ENCODE data around the gene SCAF8. TPM values are rescaled to one million over a fixed set of nuclear protein-coding genes. Genes with fewer than 3 reads are reported as not detected.

SCAF8 gene
- total and polyA plus RNA-seq, 9 of the 15 experiments (the other 6 are each of a cell fraction or from before 2014, with no cell fraction given), result 10.5 to 46.6 (median 23.2) TPM

GRCh38 chr6:154719854-154720253, 13.4 kb upstream of the SCAF8 start:
- BruUV-seq (replicated peaks), result no TSS peak
- CTCF ChIA-PET (ENCODE audit: low intra/inter-chr PET ratio), result no interaction called here
- DNase-seq (ENCODE audit: extremely low read depth in 1 of 4, low spot score in 3 of 4), result no peak

DNA sequence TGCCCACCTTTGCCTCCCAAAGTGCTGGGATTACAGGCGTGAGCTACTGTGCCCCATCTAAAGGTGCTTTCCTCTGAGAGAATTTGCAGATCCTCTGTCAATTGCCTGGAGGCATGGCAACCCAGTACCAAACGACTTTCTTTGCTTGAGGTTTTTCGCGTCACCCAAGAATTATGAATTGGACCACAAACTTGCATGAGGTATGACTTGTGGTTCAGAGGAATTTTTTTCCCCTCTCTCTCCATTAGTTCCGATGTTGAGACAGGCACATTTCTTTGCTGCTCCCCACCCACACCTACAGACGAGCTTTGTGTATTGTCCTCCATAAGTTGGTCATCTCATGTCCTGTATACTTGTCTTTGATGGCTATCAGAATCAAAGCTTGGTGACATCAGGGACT, 11.8 kb upstream of the SCAF8 start:
- Histone ChIP-seq H3K4me1 (replicated peaks in 1 of 2; ENCODE audit: control insufficient read depth in 2 of 2, insufficient read depth in 2 of 2, low read length in 2 of 2) (no peaks in the 10 kb centered on the region), H3K9me3 (replicated peaks; ENCODE audit: control insufficient read depth, insufficient read depth, low read depth, low read length) (no peaks in the 10 kb centered on the region; the same call in none of the 2 replicates), H3K27ac (ENCODE audit: extremely low read depth, low read depth, low read length) (no peak overlapping the region), H4K20me1 (replicated peaks; ENCODE audit: control insufficient read depth, insufficient read depth, low read length) (no peaks in the 10 kb centered on the region), H2AFZ (ENCODE audit: low read depth, low read length) (no peak overlapping the region), H3K9ac (ENCODE audit: insufficient read depth in 1 of 2, low read depth in 2 of 2, low read length in 2 of 2) (no peak overlapping the region), H3K79me2 (ENCODE audit: control insufficient read depth, insufficient read depth, low read length) (no peaks in the 10 kb centered on the region), H3K4me3 (no peak overlapping the region), H3K9me1 (ENCODE audit: control insufficient read depth, insufficient read depth, low read length) (no peaks in the 10 kb centered on the region), H3K4me2 (ENCODE audit: insufficient read depth, low read length) (no peak overlapping the region), H3K27me3 (ENCODE audit: control insufficient read depth in 2 of 2, insufficient read depth in 2 of 2, low read length in 2 of 2) (no peaks in the 10 kb centered on the region), H3K36me3 (ENCODE audit: control insufficient read depth, insufficient read depth, low read length) (no peaks in the 10 kb centered on the region)
- no peak for DNase-seq (ENCODE audit: extremely low read depth in 1 of 4, low spot score in 3 of 4)
- no peak for ATAC-seq
- intact Hi-C loops (cut with micrococcal nuclease) (no loop called here), in situ Hi-C loops (cut with MboI) (no loop called here)
- FAIRE-seq, result no peak
- TF ChIP-seq BHLHE40 (IDR thresholded peaks at IDR 0.05; ENCODE audit: low read length) (no peak), YY1 (IDR thresholded peaks at IDR 0.05; ENCODE audit: borderline replicate concordance in 1 of 3, control insufficient read depth in 1 of 3, extremely low read depth in 1 of 3, insufficient read depth in 3 of 3, insufficient read length in 1 of 3, insufficient replicate concordance in 2 of 3, low read depth in 1 of 3, low read length in 2 of 3) (no peak), ZNF551 (CRISPR knock-in tag; IDR thresholded peaks at IDR 0.05) (no peak), TBP (optimal IDR thresholded peaks at IDR 0.05; ENCODE audit: low read depth, low read length) (no peak), HDAC2 (IDR thresholded peaks at IDR 0.05) (no peak)
- WGBS (ENCODE audit: insufficient coverage, low coverage, missing lambda C conversion rate), result 12% methylated on average over 6 of the region's 6 CpGs
- BruUV-seq (replicated peaks), result no TSS peak
- CTCF ChIA-PET (ENCODE audit: low intra/inter-chr PET ratio), result no interaction called here
- POLR2A ChIA-PET, result interaction anchor here (0.6 kb wide), 1 partner anchor 11 kb away, joined by 3 read pairs; no protein-coding TSS in a partner anchor

More at GRCh38 chr6:154719854-154720253, 13.4 kb upstream of the SCAF8 start:
- no peaks in the 10 kb centered on the region; the same call in none of the 2 replicates for H3K9me3 ChIP-seq (replicated peaks; ENCODE audit: control insufficient read depth, insufficient read depth, low read depth, low read length)
- H3K27me3 ChIP-seq (ENCODE audit: control insufficient read depth in 2 of 2, insufficient read depth in 2 of 2, low read length in 2 of 2), result no peaks in the 10 kb centered on the region
- no peaks in the 10 kb centered on the region for H3K79me2 ChIP-seq (ENCODE audit: control insufficient read depth, insufficient read depth, low read length)
- in situ Hi-C loops (cut with MboI), result no loop called here
- no peak overlapping the region for H3K4me3 ChIP-seq
- no peak; the same call in 2 of the 3 replicates for ATAC-seq
- H3K36me3 ChIP-seq (ENCODE audit: control insufficient read depth, insufficient read depth, low read length), result no peaks in the 10 kb centered on the region
- intact Hi-C loops (cut with micrococcal nuclease), result no loop called here
- 11% methylated on average over 1 of the region's 1 CpG for WGBS (ENCODE audit: insufficient coverage, low coverage, missing lambda C conversion rate)
- TF ChIP-seq KLF10 (CRISPR knock-in tag; IDR thresholded peaks at IDR 0.05) (no peak), SPI1 (IDR thresholded peaks at IDR 0.05; ENCODE audit: borderline replicate concordance, low read depth, low read length) (no peak), ZNF23 (CRISPR knock-in tag; IDR thresholded peaks at IDR 0.05) (no peak), RBM22 (IDR thresholded peaks at IDR 0.05; ENCODE audit: low read depth, low read length, poor library complexity, severe bottlenecking) (no peak), ZFP1 (CRISPR knock-in tag; IDR thresholded peaks at IDR 0.05) (no peak), RBM17 (IDR thresholded peaks at IDR 0.05; ENCODE audit: borderline replicate concordance, low read depth, low read length) (no peak), ZNF408 (CRISPR knock-in tag; IDR thresholded peaks at IDR 0.05; ENCODE audit: low read depth) (no peak), JUND (IDR thresholded peaks at IDR 0.05; ENCODE audit: borderline replicate concordance, low read depth, low read length) (no peak), JUND (tag; IDR thresholded peaks at IDR 0.05; ENCODE audit: borderline replicate concordance, low read depth, low read length) (no peak), ZNF282 (CRISPR knock-in tag; IDR thresholded peaks at IDR 0.05) (no peak)
- no peak overlapping the region for H3K4me2 ChIP-seq (ENCODE audit: insufficient read depth, low read length)
- H2AFZ ChIP-seq (ENCODE audit: low read depth, low read length), result no peak overlapping the region
- H4K20me1 ChIP-seq (replicated peaks; ENCODE audit: control insufficient read depth, insufficient read depth, low read length), result no peaks in the 10 kb centered on the region
- no peaks in the 10 kb centered on the region for H3K9me1 ChIP-seq (ENCODE audit: control insufficient read depth, insufficient read depth, low read length)
- POLR2A ChIA-PET, result no interaction called here
- FAIRE-seq, result no peak
- H3K4me1 ChIP-seq (replicated peaks in 1 of 2; ENCODE audit: control insufficient read depth in 2 of 2, insufficient read depth in 2 of 2, low read length in 2 of 2), result no peaks in the 10 kb centered on the region
- no peak overlapping the region for H3K9ac ChIP-seq (ENCODE audit: insufficient read depth in 1 of 2, low read depth in 2 of 2, low read length in 2 of 2)
- no peak overlapping the region for H3K27ac ChIP-seq (ENCODE audit: extremely low read depth, low read depth, low read length)

Data from K562 (cell line).